Measurements from ENCODE around the gene ACADVL.

Gene ACADVL

DNA sequence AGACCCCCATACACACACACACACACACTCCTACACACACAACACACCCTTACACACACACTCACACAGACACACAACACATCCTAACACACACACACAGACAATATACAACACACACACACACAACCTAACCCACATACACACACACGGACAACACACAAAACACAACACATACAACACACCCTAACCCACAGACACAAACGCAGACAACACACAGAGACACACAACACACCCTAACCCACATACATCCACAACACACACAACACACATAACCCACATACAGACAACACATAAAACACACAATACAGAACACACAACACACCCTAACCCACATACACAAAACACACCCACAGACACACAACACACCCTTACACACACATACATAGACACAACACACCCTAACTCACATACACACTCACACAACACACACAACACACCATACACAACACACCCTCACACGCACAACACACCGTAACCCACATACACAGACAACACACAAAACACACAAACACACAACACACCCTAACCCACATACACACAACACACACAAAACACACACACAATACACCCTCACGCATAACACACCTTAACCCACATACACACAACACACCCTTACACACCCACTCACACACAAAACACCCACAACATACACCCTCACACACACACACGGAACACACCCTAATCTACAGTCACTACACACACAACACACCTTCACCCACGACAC lies 45.0 kb upstream of the ACADVL start:
- no peaks in the 10 kb centered on the region; the same call in 1 of the 2 replicates for H3K27me3 ChIP-seq (ENCODE audit: insufficient read depth, low read length)
- no peaks in the 10 kb centered on the region for H3F3A ChIP-seq (ENCODE audit: insufficient read depth, low read length)
- H3K27ac ChIP-seq (ENCODE audit: low read depth, low read length, poor library complexity, severe bottlenecking): no peak overlapping the region
- peaks cover 4% of the 10 kb centered on the region for H3K4me1 ChIP-seq (ENCODE audit: insufficient read depth, low read length, severe bottlenecking)
- H3K4me3 ChIP-seq (ENCODE audit: low read depth, low read length, poor library complexity, severe bottlenecking): no peak overlapping the region
- H3K79me2 ChIP-seq (ENCODE audit: insufficient read depth, low read length): no peaks in the 10 kb centered on the region
- H3K4me2 ChIP-seq (ENCODE audit: low read length): no peak overlapping the region
- no peaks in the 10 kb centered on the region for H4K20me1 ChIP-seq (ENCODE audit: insufficient read depth, low read length)
- H3K9me3 ChIP-seq (ENCODE audit: low read length): no peaks in the 10 kb centered on the region; the same call in 1 of the 2 replicates
- H3K36me3 ChIP-seq (ENCODE audit: insufficient read depth, low read length): no peaks in the 10 kb centered on the region
- no peak overlapping the region for H2AFZ ChIP-seq (ENCODE audit: low read length)
- TF ChIP-seq EZH2 (IDR thresholded peaks at IDR 0.05; ENCODE audit: borderline replicate concordance, low read length) (no peak), CTCF (IDR thresholded peaks at IDR 0.05; ENCODE audit: low read length) (no peak)
- H3K9ac ChIP-seq (ENCODE audit: low read length): no peak overlapping the region
- H3K9me2 ChIP-seq (ENCODE audit: low read depth, low read length): no peaks in the 10 kb centered on the region

GRCh38 chr17:7175330-7175733 lies 44.4 kb upstream of the ACADVL start:
- H3K4me2 ChIP-seq (ENCODE audit: low read length): no peak overlapping the region
- TF ChIP-seq EZH2 (IDR thresholded peaks at IDR 0.05; ENCODE audit: borderline replicate concordance, low read length) (no peak), CTCF (IDR thresholded peaks at IDR 0.05; ENCODE audit: low read length) (no peak)
- H3K4me1 ChIP-seq (ENCODE audit: insufficient read depth, low read length, severe bottlenecking): peaks cover 4% of the 10 kb centered on the region
- H3K9me3 ChIP-seq (ENCODE audit: low read length): no peaks in the 10 kb centered on the region; the same call in 1 of the 2 replicates
- H3K36me3 ChIP-seq (ENCODE audit: insufficient read depth, low read length): no peaks in the 10 kb centered on the region
- no peaks in the 10 kb centered on the region for H3F3A ChIP-seq (ENCODE audit: insufficient read depth, low read length)
- no peaks in the 10 kb centered on the region for H4K20me1 ChIP-seq (ENCODE audit: insufficient read depth, low read length)
- no peak overlapping the region for H3K4me3 ChIP-seq (ENCODE audit: low read depth, low read length, poor library complexity, severe bottlenecking)
- H3K27me3 ChIP-seq (ENCODE audit: insufficient read depth, low read length): no peaks in the 10 kb centered on the region; the same call in 1 of the 2 replicates
- H3K9me2 ChIP-seq (ENCODE audit: low read depth, low read length): no peaks in the 10 kb centered on the region
- H3K9ac ChIP-seq (ENCODE audit: low read length): no peak overlapping the region
- H3K79me2 ChIP-seq (ENCODE audit: insufficient read depth, low read length): no peaks in the 10 kb centered on the region
- H2AFZ ChIP-seq (ENCODE audit: low read length): no peak overlapping the region
- no peak overlapping the region for H3K27ac ChIP-seq (ENCODE audit: low read depth, low read length, poor library complexity, severe bottlenecking)

GRCh38 chr17:7176107-7176840 lies 43.5 kb upstream of the ACADVL start:
- Histone ChIP-seq H4K20me1 (ENCODE audit: insufficient read depth, low read length) (no peaks in the 10 kb centered on the region), H3K9me3 (ENCODE audit: low read length) (no peaks in the 10 kb centered on the region; the same call in 1 of the 2 replicates), H3K4me2 (ENCODE audit: low read length) (no peak overlapping the region), H3K27me3 (ENCODE audit: insufficient read depth, low read length) (no peaks in the 10 kb centered on the region; the same call in 1 of the 2 replicates), H3K4me3 (ENCODE audit: low read depth, low read length, poor library complexity, severe bottlenecking) (no peak overlapping the region), H3K9ac (ENCODE audit: low read length) (no peak overlapping the region), H3K9me2 (ENCODE audit: low read depth, low read length) (no peaks in the 10 kb centered on the region), H3K79me2 (ENCODE audit: insufficient read depth, low read length) (no peaks in the 10 kb centered on the region), H3K27ac (ENCODE audit: low read depth, low read length, poor library complexity, severe bottlenecking) (no peak overlapping the region), H3K36me3 (ENCODE audit: insufficient read depth, low read length) (no peaks in the 10 kb centered on the region), H2AFZ (ENCODE audit: low read length) (no peak overlapping the region), H3F3A (ENCODE audit: insufficient read depth, low read length) (no peaks in the 10 kb centered on the region), H3K4me1 (ENCODE audit: insufficient read depth, low read length, severe bottlenecking) (peaks cover 4% of the 10 kb centered on the region)
- TF ChIP-seq CTCF (IDR thresholded peaks at IDR 0.05; ENCODE audit: low read length): no peak

Data from OCI-LY1 (cell line).